RWPE2 (cell line): Measurements from ENCODE around the gene AKAP5.

ENCODE experiments used
- ATAC-seq: fragments of 200-7000 bp; cut with Tn5 transposase; 3 replicates; pipeline ENCODE4 v1.9.1; 2021; ENCODE audit warnings: low read depth
- DNase-seq: peaks from one replicate; pipeline ENCODE4 v3.0.0-alpha.2; 2020; ENCODE audit warnings: low spot score
- H3K27ac ChIP-seq: fragments of 450-650 bp; 2 replicates; pipeline ENCODE4 v1.5.1; 2017; ENCODE audit warnings: mild to moderate bottlenecking; ENCODE audit not compliant: poor library complexity, severe bottlenecking
- H3K27me3 ChIP-seq: fragments of 250-450 bp; sonication (Bioruptor Pico); 2 replicates; pipeline ENCODE4 v1.5.1; 2021; ENCODE audit warnings: mild to moderate bottlenecking, moderate library complexity; ENCODE audit not compliant: insufficient read depth, poor library complexity, severe bottlenecking
- H3K36me3 ChIP-seq: fragments of 250-450 bp; sonication (Bioruptor Pico); 2 replicates; pipeline ENCODE4 v1.5.1; 2020; ENCODE audit warnings: low read depth, mild to moderate bottlenecking, moderate library complexity
- H3K4me1 ChIP-seq: fragments of 250-450 bp; sonication (Bioruptor Pico); 2 replicates; pipeline ENCODE4 v1.5.1; 2021; ENCODE audit warnings: mild to moderate bottlenecking, moderate library complexity; ENCODE audit not compliant: insufficient read depth, poor library complexity, severe bottlenecking
- H3K4me3 ChIP-seq: fragments of 250-450 bp; sonication (Bioruptor Pico); 2 replicates; pipeline ENCODE4 v1.5.1; 2021; ENCODE audit warnings: mild to moderate bottlenecking, moderate library complexity; ENCODE audit not compliant: severe bottlenecking
- H3K9me3 ChIP-seq: fragments of 250-450 bp; sonication (Bioruptor Pico); 2 replicates; pipeline ENCODE4 v1.5.1; 2021; ENCODE audit warnings: mild to moderate bottlenecking, moderate library complexity; ENCODE audit not compliant: severe bottlenecking
- CTCF ChIP-seq: fragments of 450-650 bp; IDR thresholded peaks from one replicate; pipeline ENCODE4 v1.5.1; 2017; ENCODE audit warnings: mild to moderate bottlenecking, moderate library complexity; ENCODE audit not compliant: poor library complexity, severe bottlenecking

AKAP5 gene

GRCh38 chr14:64500088-64500487, 34.8 kb downstream of the AKAP5 start:
- no peak overlapping the region for H3K27ac ChIP-seq
- H3K27me3 ChIP-seq, result no peaks in the 10 kb centered on the region
- no peaks in the 10 kb centered on the region for H3K9me3 ChIP-seq
- TF ChIP-seq CTCF, result no peak
- DNase-seq, result no peak
- no peak for ATAC-seq
- H3K4me3 ChIP-seq, result no peak overlapping the region
- H3K4me1 ChIP-seq, result peaks cover 23% of the 10 kb centered on the region
- peaks cover 38% of the 10 kb centered on the region for H3K36me3 ChIP-seq

- ATAC-seq, result peak; percentile 2; the same call in 1 of the 3 replicates
- no peak for DNase-seq
- Histone ChIP-seq H3K9me3 (no peaks in the 10 kb centered on the region), H3K27ac (peak overlapping the region; percentile 97), H3K4me3 (peak overlapping the region; percentile 81), H3K4me1 (peaks cover 29% of the 10 kb centered on the region), H3K36me3 (peaks cover 29% of the 10 kb centered on the region), H3K27me3 (no peaks in the 10 kb centered on the region)
- no peak for TF ChIP-seq CTCF
Measured at GRCh38 chr14:64501411-64502171, 36.3 kb downstream of the AKAP5 start.

DNA sequence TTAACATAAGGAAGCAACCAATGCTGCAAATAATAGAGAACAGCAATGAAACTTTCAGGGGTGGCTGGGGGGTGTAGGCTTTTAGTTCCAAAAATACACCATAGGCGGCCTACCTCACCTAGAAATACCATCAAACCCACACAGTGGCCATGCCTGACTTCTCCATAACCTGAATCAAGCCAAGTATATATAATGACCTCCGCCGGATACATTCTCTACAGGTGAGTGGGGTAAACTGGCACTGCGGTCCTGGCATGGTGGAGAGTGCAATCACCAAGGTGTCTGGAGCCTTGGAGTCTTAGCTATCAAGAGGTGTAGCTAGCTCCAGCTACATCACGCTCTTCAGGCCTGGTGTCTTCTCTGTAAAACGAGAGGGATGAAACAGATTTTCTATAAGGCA, 37.2 kb downstream of the AKAP5 start:
- ATAC-seq (no peak), DNase-seq (no peak)
- no peaks in the 10 kb centered on the region for H3K27me3 ChIP-seq
- H3K36me3 ChIP-seq, result peaks cover 22% of the 10 kb centered on the region
- no peaks in the 10 kb centered on the region for H3K9me3 ChIP-seq
- no peak for TF ChIP-seq CTCF
- H3K27ac ChIP-seq, result peak overlapping the region; percentile 97
- H3K4me1 ChIP-seq, result peaks cover 38% of the 10 kb centered on the region
- H3K4me3 ChIP-seq, result peak overlapping the region; percentile 81

- DNase-seq (no peak), ATAC-seq (no peak)
- peak overlapping the region; percentile 81 for H3K4me3 ChIP-seq
- no peaks in the 10 kb centered on the region for H3K27me3 ChIP-seq
- peaks cover 17% of the 10 kb centered on the region for H3K36me3 ChIP-seq
- H3K4me1 ChIP-seq, result peaks cover 41% of the 10 kb centered on the region
- no peak for TF ChIP-seq CTCF
- no peaks in the 10 kb centered on the region for H3K9me3 ChIP-seq
- H3K27ac ChIP-seq, result peak overlapping the region; percentile 97
Measured at GRCh38 chr14:64502887-64503433, 37.7 kb downstream of the AKAP5 start.
